HG02623 (cell line): ENCODE measurements around the gene FCAMR.

ENCODE experiments used
- ATAC-seq: cut with Tn5 transposase; IDR thresholded peaks from one replicate; pipeline ENCODE4 v1.9.1; 2021; ENCODE audit warnings: moderate library complexity; ENCODE audit not compliant: unreplicated experiment

Gene FCAMR

GRCh38 chr1:206960676-206961386, 9.4 kb downstream of the FCAMR start:
- no peak for ATAC-seq

- ATAC-seq = no peak
Measured at GRCh38 chr1:206958144-206958543, 12.1 kb downstream of the FCAMR start.

- ATAC-seq = no peak
Measured at GRCh38 chr1:206957639-206958038, 12.6 kb downstream of the FCAMR start.

GRCh38 chr1:206955476-206956451, 14.5 kb downstream of the FCAMR start:
- peak; percentile 46 for ATAC-seq

- ATAC-seq = no peak
Measured at GRCh38 chr1:206954459-206955342, 15.6 kb downstream of the FCAMR start.

GRCh38 chr1:206953626-206954025, 16.6 kb downstream of the FCAMR start:
- ATAC-seq = no peak

- ATAC-seq = no peak
Measured at GRCh38 chr1:206953126-206953525, 17.1 kb downstream of the FCAMR start.

GRCh38 chr1:206952171-206952570, 18.1 kb downstream of the FCAMR start:
- ATAC-seq = no peak

- no peak for ATAC-seq
Measured at GRCh38 chr1:206951318-206952100, 18.8 kb downstream of the FCAMR start.

- no peak for ATAC-seq
Measured at GRCh38 chr1:206949641-206950040, 20.6 kb downstream of the FCAMR start.

GRCh38 chr1:206949208-206949607, 21.1 kb downstream of the FCAMR start:
- ATAC-seq = no peak

- no peak for ATAC-seq
Measured at GRCh38 chr1:206947255-206947654, 23.0 kb downstream of the FCAMR start.

- ATAC-seq = no peak
Measured at GRCh38 chr1:206946261-206946660, 24.0 kb downstream of the FCAMR start, which contains the start of gene PIGR. TSS of gene PIGR (minus strand) at chr1:206946466. CDS start at chr1:206940531, 5,935 bp downstream.

GRCh38 chr1:206945779-206946178, 24.5 kb downstream of the FCAMR start:
- no peak for ATAC-seq

GRCh38 chr1:206944703-206945102, 25.6 kb downstream of the FCAMR start:
- ATAC-seq = no peak

- ATAC-seq = no peak
Measured at GRCh38 chr1:206941766-206942418, 28.4 kb downstream of the FCAMR start.

- ATAC-seq = no peak
Measured at GRCh38 chr1:206940588-206940936, 29.7 kb downstream of the FCAMR start.

GRCh38 chr1:206939841-206940587, 30.2 kb downstream of the FCAMR start:
- ATAC-seq = no peak

GRCh38 chr1:206939131-206939530, 31.1 kb downstream of the FCAMR start:
- no peak for ATAC-seq
